SK-N-SH (cell line): Measurements from ENCODE around the gene CERS6. TPM values are rescaled to one million over a fixed set of nuclear protein-coding genes. Genes with fewer than 3 reads are reported as not detected.

Source experiments
- CTCF ChIA-PET: fragments of 300-600, 350-600 bp; formaldehyde crosslinking; extraction: SDS; loops from one replicate; lab custom pipeline; 2021; lab: Yijun Ruan, JAX
- POLR2A ChIA-PET: fragments of 350-600 bp; sonication (Branson Sonifier 250); formaldehyde crosslinking; extraction: SDS; loops from one replicate; lab custom pipeline; 2020; ENCODE audit warnings: antibody characterized with exemption, inconsistent platforms; lab: Yijun Ruan, JAX
- DNase-seq: peaks from one replicate; pipeline ENCODE4 v3.0.0; 2012
- H2AFZ ChIP-seq: fragments of 200-600 bp; sonication (generic); 2 replicates; pipeline ENCODE4 v1.8.1; 2016; ENCODE audit warnings: antibody characterized with exemption, mild to moderate bottlenecking, low read depth
- H3F3A ChIP-seq: fragments of 200-600 bp; sonication (generic); replicated peaks from 2 replicates; pipeline ENCODE3; 2016; ENCODE audit warnings: antibody characterized with exemption, mild to moderate bottlenecking; ENCODE audit not compliant: insufficient read depth
- H3K27ac ChIP-seq, 2 experiments: fragments of 200-500 bp in 1 of 2; fragments of 200-600 bp in 1 of 2; sonication (Bioruptor generic) in 1 of 2; sonication (generic), shearing (Covaris generic) in 1 of 2; 2 replicates each; pipeline versions ENCODE4 v1.5.1 to v1.6.1; 2014 to 2016; ENCODE audit warnings: low read depth in 2 of 2, inconsistent platforms in 1 of 2, low read length in 1 of 2, mild to moderate bottlenecking in 1 of 2, mixed read lengths in 1 of 2
- H3K27me3 ChIP-seq: fragments of 200-600 bp; sonication (generic), shearing (Covaris generic); 2 replicates; pipeline ENCODE4 v1.6.1; 2016; ENCODE audit warnings: mixed run types; ENCODE audit not compliant: insufficient read depth
- H3K36me3 ChIP-seq, 2 experiments: fragments of 200-500 bp in 1 of 2; fragments of 200-600 bp in 1 of 2; sonication (Bioruptor generic) in 1 of 2; sonication (generic) in 1 of 2; replicated peaks in 1 of 2; 2 replicates each; pipeline versions ENCODE3 to v1.5.1; 2014 to 2016; ENCODE audit warnings: low read length in 1 of 2, mild to moderate bottlenecking in 1 of 2; ENCODE audit not compliant: insufficient read depth in 2 of 2, control insufficient read depth in 1 of 2
- H3K4me1 ChIP-seq, 2 experiments: fragments of 200-500 bp in 1 of 2; fragments of 200-600 bp in 1 of 2; sonication (Bioruptor generic) in 1 of 2; sonication (generic), shearing (Covaris generic) in 1 of 2; 2 replicates each; pipeline versions ENCODE4 v1.5.1 to v1.6.1; 2014 to 2016; ENCODE audit warnings: low read depth in 1 of 2, low read length in 1 of 2, mixed run types in 1 of 2; ENCODE audit not compliant: insufficient read depth in 2 of 2, control insufficient read depth in 1 of 2
- H3K4me2 ChIP-seq: fragments of 200-600 bp; sonication (generic), shearing (Covaris generic); 2 replicates; pipeline ENCODE4 v1.6.1; 2017; ENCODE audit warnings: mixed run types
- H3K4me3 ChIP-seq, 2 experiments: fragments of 200-500 bp in 1 of 2; fragments of 200-600 bp in 1 of 2; sonication (Bioruptor generic) in 1 of 2; sonication (generic), shearing (Covaris generic) in 1 of 2; 2 replicates each; pipeline versions ENCODE4 v1.5.1 to v1.8.1; 2014 to 2016; ENCODE audit warnings: low read depth in 2 of 2, inconsistent platforms in 1 of 2, low read length in 1 of 2, mild to moderate bottlenecking in 1 of 2, mixed read lengths in 1 of 2, moderate library complexity in 1 of 2
- H3K79me2 ChIP-seq: fragments of 200-600 bp; sonication (generic); 2 replicates; pipeline ENCODE4 v1.8.1; 2017; ENCODE audit warnings: mild to moderate bottlenecking; ENCODE audit not compliant: insufficient read depth
- H3K9ac ChIP-seq: fragments of 200-600 bp; sonication (generic); 2 replicates; pipeline ENCODE4 v1.6.1; 2017; ENCODE audit warnings: mixed run types
- H3K9me2 ChIP-seq: fragments of 200-600 bp; sonication (generic); 2 replicates; pipeline ENCODE4 v1.6.1; 2017; ENCODE audit warnings: mixed run types
- H3K9me3 ChIP-seq: fragments of 200-600 bp; sonication (generic); 2 replicates; pipeline ENCODE4 v1.6.1; 2017; ENCODE audit warnings: mixed run types, mild to moderate bottlenecking, moderate library complexity
- H4K20me1 ChIP-seq: fragments of 200-600 bp; sonication (generic); 2 replicates; pipeline ENCODE4 v1.6.1; 2017; ENCODE audit warnings: mild to moderate bottlenecking, mixed run types; ENCODE audit not compliant: insufficient read depth
- EP300 ChIP-seq, 2 experiments: IDR thresholded peaks; 2 replicates each; pipeline versions ENCODE4 v1.4.0 to v1.6.1; 2012; ENCODE audit warnings: borderline replicate concordance in 1 of 2, low read depth in 1 of 2, low read length in 1 of 2
- IRF3 ChIP-seq: fragments of 150-350 bp; IDR thresholded peaks from 2 replicates; pipeline ENCODE4 v1.6.1; 2016; ENCODE audit warnings: mild to moderate bottlenecking, low read depth, low read length
- NFIC ChIP-seq: IDR thresholded peaks from 2 replicates; pipeline ENCODE4 v1.4.0; 2012; ENCODE audit warnings: borderline replicate concordance
- PBX3 ChIP-seq: IDR thresholded peaks from 2 replicates; pipeline ENCODE4; 2012
- SIN3A ChIP-seq: IDR thresholded peaks from 2 replicates; pipeline ENCODE4 v1.6.1; 2012; ENCODE audit warnings: low read depth, mild to moderate bottlenecking, low read length, moderate library complexity, borderline replicate concordance
- TCF12 ChIP-seq: IDR thresholded peaks from 2 replicates; pipeline ENCODE4 v1.4.0; 2012
- YY1 ChIP-seq: IDR thresholded peaks from 2 replicates; pipeline ENCODE4 v1.4.0; 2012; ENCODE audit warnings: low read depth, mild to moderate bottlenecking
- WGBS: methylation state at CpG from one replicate; pipeline ENCODE4 v1.1.6; 2017; ENCODE audit warnings: low lambda C conversion rate; 5-methylcytosine and 5-hydroxymethylcytosine counted together
- polyA plus RNA-seq, 3 experiments: library from polyadenylated mRNA; depleted of rRNA; stranded (reverse); fragments of >200 nt; gene quantifications; 2 replicates each; pipeline ENCODE4 v1.2.3, GENCODE V29; 2012

The CERS6 gene
- polyA plus RNA-seq, 1 of the 3 experiments (the other 2 are of a cell fraction): 1.8 TPM

GRCh38 chr2:168430431-168430830, 25.6 kb upstream of the CERS6 start (continued):
- TF ChIP-seq PBX3 (no peak), SIN3A (no peak)
- TF ChIP-seq, all 33 proteins: peak for 0

- Histone ChIP-seq H3K79me2 (no peaks in the 10 kb centered on the region), H3K4me2 (no peak overlapping the region), H3K4me3 (no peak overlapping the region), H3K9me3 (no peaks in the 10 kb centered on the region), H3K36me3 (no peaks in the 10 kb centered on the region), H3K27me3 (no peaks in the 10 kb centered on the region), H3K27ac (peak overlapping the region in 1 of 2 experiments; percentile 43; a peak in 2 of 4 replicates), H3F3A (no peaks in the 10 kb centered on the region), H4K20me1 (no peaks in the 10 kb centered on the region), H3K9me2 (no peaks in the 10 kb centered on the region), H3K9ac (no peak overlapping the region), H3K4me1 (peaks cover 0 to 40% of the 10 kb centered on the region in 2 experiments; a peak in 2 of 4 replicates), H2AFZ (no peak overlapping the region)
- 66% methylated on average over 1 of the region's 1 CpG for WGBS
- no peak for DNase-seq
- TF ChIP-seq TCF12: no peak
- no peak for TF ChIP-seq IRF3
- TF ChIP-seq NFIC: no peak
- ChIA-PET CTCF (interaction anchor here (1.3 kb wide), 1 partner anchor 83 kb away, joined by 3 read pairs; no protein-coding TSS in a partner anchor), POLR2A (interaction anchor here (0.6 kb wide), 1 partner anchor 280 kb away, joined by 4 read pairs; no protein-coding TSS in a partner anchor)
Observed at GRCh38 chr2:168431301-168432024, 24.6 kb upstream of the CERS6 start.

- Histone ChIP-seq H3K27me3 (no peaks in the 10 kb centered on the region), H4K20me1 (no peaks in the 10 kb centered on the region), H3K27ac (peak overlapping the region in 1 of 2 experiments; percentile 43; a peak in 2 of 4 replicates), H3K36me3 (no peaks in the 10 kb centered on the region), H3K4me1 (peaks cover 0 to 40% of the 10 kb centered on the region in 2 experiments; a peak in 2 of 4 replicates), H3K4me3 (no peak overlapping the region), H2AFZ (no peak overlapping the region), H3K79me2 (no peaks in the 10 kb centered on the region), H3K9ac (no peak overlapping the region), H3K9me3 (no peaks in the 10 kb centered on the region), H3F3A (no peaks in the 10 kb centered on the region), H3K9me2 (no peaks in the 10 kb centered on the region), H3K4me2 (no peak overlapping the region)
- POLR2A ChIA-PET: interaction anchor here (0.6 kb wide), 1 partner anchor 279 kb away, joined by 4 read pairs; no protein-coding TSS in a partner anchor
- 55% methylated on average over 3 of the region's 3 CpGs for WGBS
- no peak for DNase-seq
- peak in 1 of 2 experiments; percentile 62; a peak in 1 of 4 replicates for TF ChIP-seq EP300 (IDR thresholded peaks at IDR 0.05; ENCODE audit: borderline replicate concordance in 1 of 2, low read depth in 1 of 2, low read length in 1 of 2)
- TF ChIP-seq YY1: no peak
- CTCF ChIA-PET: interaction anchor here (1.3 to 5.1 kb wide), 2 partner anchors 84 to 86 kb away, joined by 3 to 17 read pairs; no protein-coding TSS in a partner anchor
Observed at GRCh38 chr2:168432100-168432499, 24.0 kb upstream of the CERS6 start.
